ENCODE data around the gene MCAT. TPM values are rescaled to one million over a fixed set of nuclear protein-coding genes. Genes with fewer than 3 reads are reported as not detected.

The MCAT gene
- total and polyA plus RNA-seq, 4 donors, result 10.0 to 32.3 (median 25.7) TPM

DNA sequence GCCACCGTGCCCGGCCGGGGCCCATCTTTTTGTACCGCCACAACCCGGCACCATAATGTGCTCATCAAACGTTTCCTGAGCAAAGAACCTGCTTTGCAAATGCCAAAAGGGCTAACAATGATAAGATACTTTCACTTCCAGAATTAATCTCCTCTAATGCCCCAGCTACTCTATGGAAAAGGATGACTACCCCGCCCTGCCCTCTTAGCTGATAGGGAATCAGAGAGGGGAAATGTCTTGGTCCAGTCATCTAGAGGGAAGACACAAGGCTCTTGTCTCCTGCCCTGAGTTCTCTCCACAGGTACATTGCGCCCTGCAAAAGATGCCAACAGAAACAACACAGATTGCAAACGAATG is 54.6 kb downstream of the MCAT start:
- WGBS (ENCODE audit: insufficient coverage), result 78% methylated on average over 6 of the region's 9 CpGs
- DNase-seq (ENCODE audit: low read depth in 4 of 6, low spot score in 6 of 6), result no peak

DNA sequence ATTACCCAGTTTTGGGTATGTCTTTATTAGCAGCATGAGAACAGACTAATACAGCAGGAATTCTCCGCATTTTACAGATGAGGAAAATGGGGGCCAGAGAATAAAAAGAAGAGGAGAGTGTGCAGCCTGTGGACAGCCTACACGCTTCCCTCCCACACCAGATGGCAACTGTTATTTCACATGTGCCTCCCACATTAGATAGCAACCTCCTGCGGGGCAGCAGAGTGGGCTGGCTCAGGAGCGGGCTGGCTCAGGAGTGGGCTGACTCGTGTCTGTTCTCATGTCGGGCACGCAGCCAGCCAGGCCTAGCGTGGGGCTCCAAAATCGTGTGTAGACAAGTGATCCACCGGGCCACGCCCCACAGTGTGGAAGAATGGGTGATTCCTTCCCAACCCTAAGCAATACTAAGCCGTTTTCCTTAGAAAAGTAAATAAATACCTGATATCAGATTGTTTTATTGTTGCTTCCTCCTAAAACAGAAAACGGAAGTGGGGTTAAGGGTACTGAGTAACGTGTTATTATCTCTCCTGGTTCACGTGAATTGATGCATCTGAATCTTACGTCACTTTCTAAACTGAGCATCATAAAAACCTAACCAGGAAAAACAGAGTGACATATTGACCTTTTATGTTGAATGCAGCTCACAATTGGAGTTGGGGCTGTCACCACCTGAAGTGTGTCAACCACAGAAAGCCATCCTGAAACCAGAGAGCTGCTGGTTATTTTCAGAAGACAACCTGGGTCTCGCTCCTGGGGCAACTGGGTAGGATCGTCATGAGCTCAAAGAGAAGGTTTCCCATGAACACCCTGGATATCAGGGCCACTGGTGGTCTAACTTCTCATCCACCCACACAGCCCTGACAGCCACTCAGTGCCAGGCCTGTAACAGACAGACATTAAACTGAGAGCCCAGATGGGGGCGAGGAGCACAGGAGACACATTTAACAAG is 57.3 kb downstream of the MCAT start:
- WGBS (ENCODE audit: insufficient coverage), result 75% methylated on average over 2 of the region's 19 CpGs

More for the DNA sequence above, 54.6 kb downstream of the MCAT start:
- Histone ChIP-seq H3K9me3 (ENCODE audit: control insufficient read depth, insufficient read depth, low read length) (no peaks in the 10 kb centered on the region), H3K27ac (ENCODE audit: low read depth, low read length) (no peak overlapping the region), H3K27me3 (ENCODE audit: control insufficient read depth, insufficient read depth, low read length) (no peaks in the 10 kb centered on the region), H3K4me3 (ENCODE audit: low read depth, low read length) (peak overlapping the region; percentile 79), H3K4me1 (ENCODE audit: control insufficient read depth, insufficient read depth, low read length) (peaks cover 7% of the 10 kb centered on the region), H3K36me3 (ENCODE audit: control insufficient read depth, insufficient read depth, low read length) (peaks cover 4% of the 10 kb centered on the region)

More for the DNA sequence above, 57.3 kb downstream of the MCAT start:
- Histone ChIP-seq H3K4me1 (ENCODE audit: control insufficient read depth, insufficient read depth, low read length) (peaks cover 7% of the 10 kb centered on the region), H3K4me3 (ENCODE audit: low read depth, low read length) (no peak overlapping the region), H3K9me3 (ENCODE audit: control insufficient read depth, insufficient read depth, low read length) (no peaks in the 10 kb centered on the region), H3K27me3 (ENCODE audit: control insufficient read depth, insufficient read depth, low read length) (no peaks in the 10 kb centered on the region), H3K36me3 (ENCODE audit: control insufficient read depth, insufficient read depth, low read length) (peaks cover 4% of the 10 kb centered on the region), H3K27ac (ENCODE audit: low read depth, low read length) (no peak overlapping the region)
- no peak for DNase-seq (ENCODE audit: low read depth in 4 of 6, low spot score in 6 of 6)

Other genes with a start within 250 kb of the MCAT start
- gene PACSIN2, start 128.2 kb downstream of the MCAT start, total RNA-seq, result 10 to 100 TPM; 36.3 to 45.3 TPM
- 10 to 100 TPM; 46.5 to 54.2 TPM for gene PACSIN2, start 128.2 kb downstream of the MCAT start, polyA plus RNA-seq (ENCODE audit: insufficient read length in 2 of 2)
- gene TTLL1, start 54.0 kb downstream of the MCAT start, total RNA-seq, result 10 to 100 TPM; 21.6 to 27.2 TPM
- gene TTLL1, start 54.0 kb downstream of the MCAT start, polyA plus RNA-seq (ENCODE audit: insufficient read length in 2 of 2), result 10 to 100 TPM; 31.6 to 33.6 TPM
- under 1 TPM; 0.50 to 0.79 TPM for gene BIK, start 32.6 kb downstream of the MCAT start, total RNA-seq
- gene BIK, start 32.6 kb downstream of the MCAT start, polyA plus RNA-seq (ENCODE audit: insufficient read length in 2 of 2), result 1 to 10 TPM in 1 of 2 donors, under 1 TPM in 1; 1.00 to 1.1 TPM
- gene TSPO, start 8.2 kb upstream of the MCAT start, total RNA-seq, result 10 to 100 TPM; 38.7 to 80.1 TPM
- gene TSPO, start 8.2 kb upstream of the MCAT start, polyA plus RNA-seq (ENCODE audit: insufficient read length in 2 of 2), result 10 to 100 TPM; 40.7 to 43.0 TPM
- gene TTLL12, start 43.7 kb upstream of the MCAT start, total RNA-seq, result 10 to 100 TPM; 10.8 to 26.1 TPM
- 10 to 100 TPM; 33.4 to 34.3 TPM for gene TTLL12, start 43.7 kb upstream of the MCAT start, polyA plus RNA-seq (ENCODE audit: insufficient read length in 2 of 2)
- 10 to 100 TPM in 1 of 2 donors, 1 to 10 TPM in 1; 5.3 to 11.9 TPM for gene SCUBE1, start 200.0 kb upstream of the MCAT start, total RNA-seq
- 10 to 100 TPM in 1 of 2 donors, 1 to 10 TPM in 1; 9.3 to 13.1 TPM for gene SCUBE1, start 200.0 kb upstream of the MCAT start, polyA plus RNA-seq (ENCODE audit: insufficient read length in 2 of 2)

Data from spinal cord (tissue), 10 donors.